Measurements from ENCODE around the gene VTCN1. TPM values are rescaled to one million over a fixed set of nuclear protein-coding genes. Genes with fewer than 3 reads are reported as not detected.

Gene VTCN1
- polyA plus RNA-seq, 1 donor from 2014 or later = 2.1 TPM

- H3K4me2 ChIP-seq (ENCODE audit: low read length) = no peak overlapping the region
- no peaks in the 10 kb centered on the region for H3K9me2 ChIP-seq (ENCODE audit: insufficient read depth, low read length)
- H3K9ac ChIP-seq (ENCODE audit: low read length) = no peak overlapping the region
- TF ChIP-seq RAD21 (conservative IDR thresholded peaks at IDR 0.05) = no peak
- TF ChIP-seq MXI1 (conservative IDR thresholded peaks at IDR 0.05; ENCODE audit: poor library complexity, severe bottlenecking) = no peak
- no peak for TF ChIP-seq TAF1 (IDR thresholded peaks at IDR 0.05; ENCODE audit: low read depth)
- TF ChIP-seq SMC3 (conservative IDR thresholded peaks at IDR 0.05; ENCODE audit: poor library complexity) = no peak
- TF ChIP-seq POLR2AphosphoS5 (IDR thresholded peaks at IDR 0.05) = no peak
- no peak for TF ChIP-seq EZH2 (IDR thresholded peaks at IDR 0.05; ENCODE audit: borderline replicate concordance, insufficient read depth, low read length, poor library complexity, severe bottlenecking)
- TF ChIP-seq REST (IDR thresholded peaks at IDR 0.05; ENCODE audit: borderline replicate concordance) = no peak
- no peak for TF ChIP-seq CTCF (IDR thresholded peaks at IDR 0.05; ENCODE audit: poor library complexity, severe bottlenecking)
- no peak for TF ChIP-seq EP300 (conservative IDR thresholded peaks at IDR 0.05; ENCODE audit: poor library complexity, severe bottlenecking)
- H3K9me3 ChIP-seq (ENCODE audit: low read length) = no peaks in the 10 kb centered on the region
- no peak overlapping the region for H2AFZ ChIP-seq (ENCODE audit: low read depth, low read length)
- no peak overlapping the region for H3K27ac ChIP-seq (ENCODE audit: low read length)
- H3F3A ChIP-seq (ENCODE audit: insufficient read depth, low read length, poor library complexity, severe bottlenecking) = no peaks in the 10 kb centered on the region
- no peaks in the 10 kb centered on the region for H3K36me3 ChIP-seq (ENCODE audit: insufficient read depth, low read length)
- H3K4me3 ChIP-seq (ENCODE audit: low read length) = no peak overlapping the region
- H4K20me1 ChIP-seq (ENCODE audit: insufficient read depth) = no peaks in the 10 kb centered on the region
- no peaks in the 10 kb centered on the region for H3K79me2 ChIP-seq (replicated peaks; ENCODE audit: insufficient read depth, low read length)
- no peaks in the 10 kb centered on the region for H3K27me3 ChIP-seq (ENCODE audit: insufficient read depth, low read depth, low read length)
These were observed 92.6 kb downstream of the VTCN1 start for GRCh38 chr1:117118137-117118536.

GRCh38 chr1:117117697-117118096, 93.0 kb downstream of the VTCN1 start:
- Histone ChIP-seq H3K9me2 (ENCODE audit: insufficient read depth, low read length) (no peaks in the 10 kb centered on the region), H3K79me2 (replicated peaks; ENCODE audit: insufficient read depth, low read length) (no peaks in the 10 kb centered on the region), H4K20me1 (ENCODE audit: insufficient read depth) (no peaks in the 10 kb centered on the region), H3K9me3 (ENCODE audit: low read length) (no peaks in the 10 kb centered on the region), H2AFZ (ENCODE audit: low read depth, low read length) (no peak overlapping the region), H3K36me3 (ENCODE audit: insufficient read depth, low read length) (no peaks in the 10 kb centered on the region), H3K27ac (ENCODE audit: low read length) (no peak overlapping the region), H3K27me3 (ENCODE audit: insufficient read depth, low read depth, low read length) (no peaks in the 10 kb centered on the region), H3K4me2 (ENCODE audit: low read length) (no peak overlapping the region), H3F3A (ENCODE audit: insufficient read depth, low read length, poor library complexity, severe bottlenecking) (no peaks in the 10 kb centered on the region), H3K9ac (ENCODE audit: low read length) (no peak overlapping the region), H3K4me3 (ENCODE audit: low read length) (no peak overlapping the region)
- TF ChIP-seq MXI1 (conservative IDR thresholded peaks at IDR 0.05; ENCODE audit: poor library complexity, severe bottlenecking) = no peak
- no peak for TF ChIP-seq TAF1 (IDR thresholded peaks at IDR 0.05; ENCODE audit: low read depth)
- no peak for TF ChIP-seq EZH2 (IDR thresholded peaks at IDR 0.05; ENCODE audit: borderline replicate concordance, insufficient read depth, low read length, poor library complexity, severe bottlenecking)
- TF ChIP-seq RAD21 (conservative IDR thresholded peaks at IDR 0.05) = no peak
- no peak for TF ChIP-seq REST (IDR thresholded peaks at IDR 0.05; ENCODE audit: borderline replicate concordance)
- no peak for TF ChIP-seq CTCF (IDR thresholded peaks at IDR 0.05; ENCODE audit: poor library complexity, severe bottlenecking)
- no peak for TF ChIP-seq SMC3 (conservative IDR thresholded peaks at IDR 0.05; ENCODE audit: poor library complexity)
- TF ChIP-seq POLR2AphosphoS5 (IDR thresholded peaks at IDR 0.05) = no peak
- no peak for TF ChIP-seq EP300 (conservative IDR thresholded peaks at IDR 0.05; ENCODE audit: poor library complexity, severe bottlenecking)

Data from neural cell (in vitro differentiated cells).